Pancreas (tissue), 10 donors: ENCODE data around the gene FAM180A. TPM values are rescaled to one million over a fixed set of nuclear protein-coding genes. Genes with fewer than 3 reads are reported as not detected.
"Not testable (repeated sequence)": the region's sequence is repeated elsewhere in the genome, so short reads cannot be mapped to it uniquely, and the experiment has no call there.

Source experiments
- ATAC-seq, 4 donors: fragments of 200-7000 bp; cut with Tn5 transposase; one replicate each; pipeline versions ENCODE4 v1.8.0 to v1.9.1; 2020; ENCODE audit warnings: mild to moderate bottlenecking in 4 of 4, moderate library complexity in 4 of 4
- DNase-seq, 6 donors: peaks; one replicate each; pipeline ENCODE4 v3.0.0-alpha.2; 2020
- FAIRE-seq: peaks from 2 replicates; lab custom pipeline; 2012; peaks lifted over from hg19 to GRCh38; lab: Jason Lieb, UNC
- H3K27ac ChIP-seq, 4 donors: fragments of 200-600 bp; sonication (generic); 1 replicate in 3 of 4; 2 replicates in 1 of 4; pipeline versions ENCODE4 v1.5.0 to v1.8.0; 2020
- H3K27me3 ChIP-seq, 4 donors: fragments of 200-600 bp; one replicate each; pipeline ENCODE4 v1.8.0; 2021
- H3K36me3 ChIP-seq, 3 donors: fragments of 200-600 bp; sonication (generic) in 1 of 3; one replicate each; pipeline versions ENCODE4 v1.5.0 to v1.8.0; 2020 to 2021
- H3K4me1 ChIP-seq, 3 donors: fragments of 200-600 bp; one replicate each; pipeline ENCODE4 v1.8.0; 2021
- H3K4me3 ChIP-seq, 4 donors: fragments of 200-600 bp; sonication (generic) in 2 of 4; one replicate each; pipeline versions ENCODE4 v1.5.0 to v1.8.0; 2020 to 2021
- H3K9me3 ChIP-seq, 4 donors: fragments of 200-600 bp; one replicate each; pipeline ENCODE4 v1.8.0; 2021
- CTCF ChIP-seq, 4 donors: fragments of 200-600 bp; sonication (generic) in 3 of 4; IDR thresholded peaks; one replicate each; pipeline versions ENCODE4 v1.5.0 to v1.8.0; 2021; ENCODE audit warnings: antibody characterized with exemption in 4 of 4
- WGBS, 2 donors: extraction: QIAGEN DNeasy Blood & Tissue Kit; methylation state at CpG; one replicate each; pipeline ENCODE4 v1.1.7; 2013; 5-methylcytosine and 5-hydroxymethylcytosine counted together
- intact Hi-C, 3 donors: fragments of 100-400 bp; cut with DNase I; formaldehyde crosslinking; loops; one replicate each; pipeline versions ENCODE4 v1.11.1 to v1.14.2; 2022
- polyA plus RNA-seq, 2 donors: library from polyadenylated mRNA; stranded (reverse); fragments of 200-250 nt; gene quantifications; one replicate each; pipeline ENCODE4 v1.2.3, GENCODE V29; 2013
- total RNA-seq, 6 donors: library from RNA; stranded (reverse); fragmentation: NEBNext Ultra II Directional in 4 of 6; extraction: Animal tissue kit (Norgen Biotek cat#: 25700) in 4 of 6; gene quantifications; one replicate each; pipeline versions ENCODE4 v1.2.1 to v1.2.4, GENCODE V29; 2021 to 2023
- donor health status: healthy with polysubstance abuse.
- donor health status: DM: no; HTN: no; CAD: no; lungs with moderate emphysema.
- donor health status: DM: no; HTN: no; CAD: no.
- donor health status: control.
- donor health status: control.
- donor health status: Bipolar disorder and iron deficiency.
- donor health status: DM: yes; HTN: yes; CAD: no.
- donor health status: DM: no; HTN: no; CAD: no.
- donor health status: DM: no; HTN: no; CAD: no.
- donor health status: DM: yes; HTN: yes; CAD: no.

The FAM180A gene
- total and polyA plus RNA-seq, 8 donors = 0.11 to 0.90 (median 0.24) TPM

- ATAC-seq (no peak), DNase-seq (no peak), FAIRE-seq (no peak)
- intact Hi-C loops = no loop called here
- H3K36me3 ChIP-seq = no peaks in the 10 kb centered on the region
- WGBS, 2 donors = 63 to 80% methylated on average over 8 of the region's 8 CpGs
- no peak for TF ChIP-seq CTCF (IDR thresholded peaks at IDR 0.05)
- H3K9me3 ChIP-seq = no peaks in the 10 kb centered on the region
- H3K27me3 ChIP-seq = no peaks in the 10 kb centered on the region
- H3K4me1 ChIP-seq = no peaks in the 10 kb centered on the region
- H3K27ac ChIP-seq = no peak overlapping the region
- no peak overlapping the region for H3K4me3 ChIP-seq
Measured at GRCh38 chr7:135697276-135698049, 51.1 kb downstream of the FAM180A start.

DNA sequence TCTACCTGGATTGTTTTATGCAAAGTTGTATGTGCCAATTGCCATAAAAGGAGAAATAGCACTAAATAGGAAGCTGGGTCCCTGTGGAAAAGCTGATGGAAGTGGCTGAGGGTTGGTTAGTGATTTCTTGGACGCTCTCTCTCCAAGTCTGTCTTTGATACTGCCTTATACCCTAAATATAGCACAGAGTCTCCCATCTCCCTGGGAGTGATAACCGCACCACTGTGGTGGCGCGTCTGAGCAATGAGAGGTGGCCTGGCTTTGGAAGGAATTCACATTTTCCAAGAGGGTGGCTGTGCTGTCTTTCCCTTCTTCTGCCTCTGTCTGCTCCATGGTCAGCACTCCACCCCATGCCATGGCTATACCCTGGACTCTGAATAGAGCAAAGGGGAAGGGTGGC, 55.1 kb downstream of the FAM180A start:
- no peak for ATAC-seq
- H3K9me3 ChIP-seq = no peaks in the 10 kb centered on the region
- no peak for TF ChIP-seq CTCF (IDR thresholded peaks at IDR 0.05)
- no peak overlapping the region for H3K4me3 ChIP-seq
- WGBS, 2 donors = 96% methylated on average over 4 of the region's 4 CpGs
- no peak for DNase-seq
- no peak for FAIRE-seq
- H3K27me3 ChIP-seq = no peaks in the 10 kb centered on the region
- no peaks in the 10 kb centered on the region for H3K36me3 ChIP-seq
- no peaks in the 10 kb centered on the region for H3K4me1 ChIP-seq
- H3K27ac ChIP-seq = no peak overlapping the region
- intact Hi-C loops = no loop called here

DNA sequence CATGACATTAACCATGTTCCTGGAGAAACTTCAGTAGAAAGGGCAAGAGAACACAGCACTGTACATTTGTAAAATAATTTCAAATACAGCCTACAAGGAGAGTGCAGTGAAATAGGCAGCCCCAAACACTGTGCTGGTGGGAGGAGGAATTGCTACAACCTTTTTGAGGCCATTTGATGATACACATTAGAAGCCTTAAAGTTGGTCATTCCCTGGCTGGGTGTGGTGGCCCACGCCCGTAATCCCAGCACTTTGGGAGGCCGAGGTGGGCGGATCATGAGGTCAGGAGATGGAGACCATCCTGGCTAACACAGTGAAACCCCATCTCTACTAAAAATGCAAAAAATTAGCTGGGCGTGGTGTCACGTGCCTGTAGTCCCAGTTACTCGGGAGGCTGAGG, 56.0 kb downstream of the FAM180A start:
- intact Hi-C loops, H3K36me3 ChIP-seq, ATAC-seq, H3K4me1 ChIP-seq, H3K4me3 ChIP-seq, H3K9me3 ChIP-seq, H3K27ac ChIP-seq, H3K27me3 ChIP-seq, FAIRE-seq, DNase-seq: not testable (repeated sequence)
- 92 to 96% methylated on average over 7 of the region's 7 CpGs for WGBS, 2 donors

DNA sequence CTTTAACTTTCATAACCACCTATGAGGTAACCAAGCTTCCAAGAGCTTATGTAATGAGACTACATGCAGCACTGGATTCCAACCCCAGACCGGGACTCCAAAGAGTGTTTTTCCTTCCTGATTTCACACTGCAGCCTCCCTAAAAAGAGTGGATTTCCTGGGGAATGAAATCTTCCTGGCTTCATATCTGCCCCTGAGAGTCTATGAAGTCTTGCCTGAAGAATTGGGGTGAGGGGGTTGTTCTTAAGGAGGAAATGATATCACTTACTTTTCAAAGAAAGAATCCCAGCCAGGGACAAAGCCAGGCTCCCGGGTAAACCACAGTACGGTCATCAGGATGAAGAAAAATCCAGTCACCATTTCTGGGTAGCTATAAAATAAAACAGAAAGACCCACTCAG, 56.6 kb downstream of the FAM180A start:
- no peak for DNase-seq
- Histone ChIP-seq H3K4me3 (no peak overlapping the region), H3K4me1 (no peaks in the 10 kb centered on the region), H3K27me3 (no peaks in the 10 kb centered on the region), H3K27ac (no peak overlapping the region), H3K9me3 (no peaks in the 10 kb centered on the region), H3K36me3 (no peaks in the 10 kb centered on the region)
- intact Hi-C loops = no loop called here
- TF ChIP-seq CTCF (IDR thresholded peaks at IDR 0.05) = no peak
- no peak for FAIRE-seq
- 86 to 95% methylated on average over 3 of the region's 3 CpGs for WGBS, 2 donors
- ATAC-seq = no peak

DNA sequence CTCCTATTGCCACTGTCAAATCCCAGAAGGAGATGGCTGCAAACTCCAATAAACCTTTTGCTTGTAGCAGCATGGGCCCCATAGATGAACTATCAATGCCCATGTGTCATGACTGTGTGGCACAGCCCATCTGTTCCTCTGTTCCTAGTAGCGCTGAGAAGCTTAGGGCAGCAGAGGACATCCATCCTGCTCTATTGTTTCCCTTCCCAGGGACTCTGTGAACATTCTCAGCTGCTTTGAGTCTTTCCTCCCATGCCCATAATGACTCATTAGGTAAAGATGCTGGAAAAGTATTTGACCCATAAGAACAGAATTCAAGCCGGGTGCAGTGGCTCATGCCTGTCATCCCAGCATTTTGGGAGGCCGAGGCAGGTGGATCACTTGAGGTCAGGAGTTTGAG, 58.0 kb downstream of the FAM180A start:
- ATAC-seq (no peak), FAIRE-seq (no peak), DNase-seq (no peak)
- H3K27me3 ChIP-seq = no peaks in the 10 kb centered on the region
- intact Hi-C loops = no loop called here
- no peaks in the 10 kb centered on the region for H3K36me3 ChIP-seq
- WGBS, 2 donors = 94 to 95% methylated on average over 3 of the region's 3 CpGs
- H3K27ac ChIP-seq = no peak overlapping the region
- no peak overlapping the region for H3K4me3 ChIP-seq
- no peaks in the 10 kb centered on the region for H3K9me3 ChIP-seq
- H3K4me1 ChIP-seq = no peaks in the 10 kb centered on the region
- TF ChIP-seq CTCF (IDR thresholded peaks at IDR 0.05) = no peak
